Fibroblast of lung (primary cell): ENCODE results near the gene PRPF8.

Experiments
- EZH2 ChIP-seq: IDR thresholded peaks from 2 replicates; pipeline ENCODE4 v1.5.1; 2012; ENCODE audit warnings: low read length, control low read depth, mild to moderate bottlenecking; ENCODE audit errors: missing control alignments
- TF ChIP-seq, protein P1 (sequence below), 2 donors: IDR thresholded peaks in 1 of 2; conservative IDR thresholded peaks in 1 of 2; 1 replicate in 1 of 2; 2 replicates in 1 of 2; pipeline ENCODE4 v1.5.1; 2011 to 2012; ENCODE audit warnings: low read length in 2 of 2, control low read depth in 1 of 2, inconsistent platforms in 1 of 2, low read depth in 1 of 2, mild to moderate bottlenecking in 1 of 2

DNA sequence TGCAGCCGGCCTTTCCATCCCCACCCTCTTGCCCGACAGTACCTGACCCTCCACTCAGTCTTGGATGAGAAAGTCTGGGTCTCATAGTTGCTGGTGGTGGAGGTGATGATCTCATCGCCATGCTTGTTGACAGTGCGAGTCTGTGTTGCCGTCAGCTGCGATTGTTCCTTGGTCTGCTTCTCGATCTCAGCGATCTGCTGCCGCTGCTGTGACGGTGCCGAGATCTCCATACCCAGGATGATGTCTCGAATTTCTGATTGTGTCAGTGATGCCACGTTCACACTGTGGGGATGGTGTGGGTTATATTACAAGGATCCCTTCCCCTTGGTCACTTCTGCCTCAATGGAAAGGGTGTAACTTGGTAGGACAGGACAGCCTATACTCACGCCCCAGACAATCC, 30.9 kb downstream of the PRPF8 start:
- TF ChIP-seq, protein P1, sequence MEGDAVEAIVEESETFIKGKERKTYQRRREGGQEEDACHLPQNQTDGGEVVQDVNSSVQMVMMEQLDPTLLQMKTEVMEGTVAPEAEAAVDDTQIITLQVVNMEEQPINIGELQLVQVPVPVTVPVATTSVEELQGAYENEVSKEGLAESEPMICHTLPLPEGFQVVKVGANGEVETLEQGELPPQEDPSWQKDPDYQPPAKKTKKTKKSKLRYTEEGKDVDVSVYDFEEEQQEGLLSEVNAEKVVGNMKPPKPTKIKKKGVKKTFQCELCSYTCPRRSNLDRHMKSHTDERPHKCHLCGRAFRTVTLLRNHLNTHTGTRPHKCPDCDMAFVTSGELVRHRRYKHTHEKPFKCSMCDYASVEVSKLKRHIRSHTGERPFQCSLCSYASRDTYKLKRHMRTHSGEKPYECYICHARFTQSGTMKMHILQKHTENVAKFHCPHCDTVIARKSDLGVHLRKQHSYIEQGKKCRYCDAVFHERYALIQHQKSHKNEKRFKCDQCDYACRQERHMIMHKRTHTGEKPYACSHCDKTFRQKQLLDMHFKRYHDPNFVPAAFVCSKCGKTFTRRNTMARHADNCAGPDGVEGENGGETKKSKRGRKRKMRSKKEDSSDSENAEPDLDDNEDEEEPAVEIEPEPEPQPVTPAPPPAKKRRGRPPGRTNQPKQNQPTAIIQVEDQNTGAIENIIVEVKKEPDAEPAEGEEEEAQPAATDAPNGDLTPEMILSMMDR (conservative IDR thresholded peaks at IDR 0.05 in 1 of 2, IDR thresholded peaks at IDR 0.05 in 1 of 2; ENCODE audit: low read depth in 1 of 2, low read length in 2 of 2) = no peak
- no peak for TF ChIP-seq EZH2
